ENCODE results near the gene TNP2. TPM values are rescaled to one million over a fixed set of nuclear protein-coding genes. Genes with fewer than 3 reads are reported as not detected.

The TNP2 gene
- total RNA-seq, 1 donor from 2014 or later, result not detected

DNA sequence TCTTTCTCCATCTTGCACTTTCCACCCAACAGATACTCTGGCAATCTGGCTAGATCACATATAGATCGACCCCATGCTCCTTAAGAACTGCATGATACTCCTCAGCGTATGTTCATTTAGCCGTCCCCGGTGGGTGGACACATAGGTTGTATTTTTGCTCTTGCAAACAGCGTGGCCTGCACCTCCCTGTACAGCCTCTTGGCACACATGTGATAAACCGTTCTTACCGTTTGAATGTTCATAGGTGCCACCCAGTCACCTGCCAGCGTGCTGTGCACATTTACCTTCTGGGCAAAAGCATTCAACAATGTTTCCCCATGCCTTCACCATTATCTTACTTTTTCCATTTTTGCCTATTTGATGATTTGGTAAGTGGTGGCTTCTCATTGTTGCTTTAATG lies 6.2 kb downstream of the TNP2 start:
- H3K4me3 ChIP-seq, result no peak overlapping the region
- DNase-seq (ENCODE audit: extremely low spot score in 2 of 2), result no peak
- TF ChIP-seq POLR2AphosphoS5 (IDR thresholded peaks at IDR 0.05; ENCODE audit: insufficient read depth in 1 of 2, low read depth in 1 of 2) (no peak), POLR2A (IDR thresholded peaks at IDR 0.05) (no peak)
- TF ChIP-seq, protein P1, sequence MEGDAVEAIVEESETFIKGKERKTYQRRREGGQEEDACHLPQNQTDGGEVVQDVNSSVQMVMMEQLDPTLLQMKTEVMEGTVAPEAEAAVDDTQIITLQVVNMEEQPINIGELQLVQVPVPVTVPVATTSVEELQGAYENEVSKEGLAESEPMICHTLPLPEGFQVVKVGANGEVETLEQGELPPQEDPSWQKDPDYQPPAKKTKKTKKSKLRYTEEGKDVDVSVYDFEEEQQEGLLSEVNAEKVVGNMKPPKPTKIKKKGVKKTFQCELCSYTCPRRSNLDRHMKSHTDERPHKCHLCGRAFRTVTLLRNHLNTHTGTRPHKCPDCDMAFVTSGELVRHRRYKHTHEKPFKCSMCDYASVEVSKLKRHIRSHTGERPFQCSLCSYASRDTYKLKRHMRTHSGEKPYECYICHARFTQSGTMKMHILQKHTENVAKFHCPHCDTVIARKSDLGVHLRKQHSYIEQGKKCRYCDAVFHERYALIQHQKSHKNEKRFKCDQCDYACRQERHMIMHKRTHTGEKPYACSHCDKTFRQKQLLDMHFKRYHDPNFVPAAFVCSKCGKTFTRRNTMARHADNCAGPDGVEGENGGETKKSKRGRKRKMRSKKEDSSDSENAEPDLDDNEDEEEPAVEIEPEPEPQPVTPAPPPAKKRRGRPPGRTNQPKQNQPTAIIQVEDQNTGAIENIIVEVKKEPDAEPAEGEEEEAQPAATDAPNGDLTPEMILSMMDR (IDR thresholded peaks at IDR 0.05), result no peak
- H3K4me1 ChIP-seq, result peaks cover 17% of the 10 kb centered on the region
- intact Hi-C loops (cut with DNase I), result no loop called here
- no peaks in the 10 kb centered on the region for H3K9me3 ChIP-seq
- H3K27me3 ChIP-seq, result no peaks in the 10 kb centered on the region
- H3K27ac ChIP-seq, result no peak overlapping the region
- no peaks in the 10 kb centered on the region for H3K36me3 ChIP-seq

DNA sequence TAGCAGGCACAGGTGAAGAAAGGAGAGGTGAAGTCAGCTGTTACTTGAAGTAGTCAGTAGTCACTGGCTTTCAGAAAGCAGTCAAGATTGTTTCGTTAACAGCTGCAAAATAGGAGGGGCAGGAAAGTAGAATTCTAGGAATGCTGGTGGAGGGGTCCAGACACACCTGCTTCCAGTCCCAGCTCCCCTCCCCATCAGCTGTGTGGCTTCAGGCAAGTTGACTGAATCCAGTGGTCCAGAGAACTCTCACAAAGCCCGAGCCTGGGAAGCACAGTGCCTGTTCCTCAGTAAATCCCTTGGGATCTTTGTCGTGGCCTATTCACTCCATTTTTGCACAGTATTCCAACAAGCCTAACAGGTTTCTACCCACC lies 8.5 kb downstream of the TNP2 start:
- intact Hi-C loops (cut with DNase I), result no loop called here
- no peak overlapping the region for H3K4me3 ChIP-seq
- no peak for DNase-seq (ENCODE audit: extremely low spot score in 2 of 2)
- no peaks in the 10 kb centered on the region for H3K36me3 ChIP-seq
- H3K27ac ChIP-seq, result no peak overlapping the region
- H3K9me3 ChIP-seq, result no peaks in the 10 kb centered on the region
- peaks cover 29% of the 10 kb centered on the region for H3K4me1 ChIP-seq
- TF ChIP-seq POLR2A (IDR thresholded peaks at IDR 0.05), result no peak
- no peak for TF ChIP-seq POLR2AphosphoS5 (IDR thresholded peaks at IDR 0.05; ENCODE audit: insufficient read depth in 1 of 2, low read depth in 1 of 2)
- TF ChIP-seq, protein P1 (IDR thresholded peaks at IDR 0.05), result no peak
- H3K27me3 ChIP-seq, result no peaks in the 10 kb centered on the region

DNA sequence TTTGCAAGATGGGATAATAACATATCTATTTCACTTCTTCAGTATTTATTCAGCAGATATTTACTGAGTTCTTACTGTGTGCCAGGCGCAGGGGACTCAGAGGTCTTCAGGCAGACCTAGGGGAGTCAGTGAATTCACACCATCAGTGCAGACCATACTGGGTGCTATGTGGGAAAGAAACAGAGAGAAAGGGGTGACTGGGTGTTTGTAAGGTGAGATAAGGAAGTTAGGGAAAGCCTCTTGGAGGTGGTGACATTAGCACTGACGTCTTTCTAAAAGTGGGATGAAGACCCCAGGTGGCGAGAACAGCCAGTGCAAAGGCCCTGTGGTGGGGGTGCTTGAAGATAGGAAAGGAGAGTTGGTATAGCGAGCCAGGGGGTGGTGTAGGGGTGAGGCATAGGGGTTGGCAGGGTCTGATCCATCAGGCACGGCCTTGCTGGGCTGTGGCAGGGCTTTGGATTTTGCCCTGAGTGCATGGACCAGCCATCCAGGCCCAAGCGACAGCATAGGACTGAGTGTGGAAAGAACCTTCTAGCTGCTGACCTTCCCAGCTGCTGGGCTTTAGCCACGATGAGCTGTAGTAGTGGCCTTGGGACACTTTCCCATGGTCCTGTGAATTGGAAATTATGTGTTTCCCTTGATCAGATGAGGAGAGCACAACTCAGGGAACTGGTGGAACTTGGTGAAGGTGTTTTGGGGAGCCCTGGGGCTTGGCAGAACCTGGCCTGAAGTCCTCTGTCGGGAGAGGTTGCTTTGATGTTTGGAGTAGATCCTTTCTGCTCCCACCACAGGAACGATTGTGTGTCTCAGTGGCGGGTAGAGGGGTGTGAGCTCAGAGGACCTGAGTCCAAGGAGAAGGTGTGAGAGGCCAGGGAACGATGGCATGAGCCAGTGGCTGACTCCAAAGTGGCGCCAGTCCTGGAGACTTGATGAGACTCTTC lies 9.2 kb downstream of the TNP2 start:
- no peaks in the 10 kb centered on the region for H3K36me3 ChIP-seq
- no peak for DNase-seq (ENCODE audit: extremely low spot score in 2 of 2)
- no peak overlapping the region for H3K27ac ChIP-seq
- TF ChIP-seq, protein P1 (IDR thresholded peaks at IDR 0.05), result no peak
- no peak for TF ChIP-seq POLR2A (IDR thresholded peaks at IDR 0.05)
- TF ChIP-seq POLR2AphosphoS5 (IDR thresholded peaks at IDR 0.05; ENCODE audit: insufficient read depth in 1 of 2, low read depth in 1 of 2), result no peak
- no peaks in the 10 kb centered on the region for H3K27me3 ChIP-seq
- intact Hi-C loops (cut with DNase I), result loop anchor here (5.0 to 10.0 kb wide), 2 partner anchors 97 to 705 kb away; no protein-coding TSS in a partner anchor
- H3K4me3 ChIP-seq, result no peak overlapping the region
- H3K9me3 ChIP-seq, result no peaks in the 10 kb centered on the region
- H3K4me1 ChIP-seq, result peaks cover 30% of the 10 kb centered on the region

DNA sequence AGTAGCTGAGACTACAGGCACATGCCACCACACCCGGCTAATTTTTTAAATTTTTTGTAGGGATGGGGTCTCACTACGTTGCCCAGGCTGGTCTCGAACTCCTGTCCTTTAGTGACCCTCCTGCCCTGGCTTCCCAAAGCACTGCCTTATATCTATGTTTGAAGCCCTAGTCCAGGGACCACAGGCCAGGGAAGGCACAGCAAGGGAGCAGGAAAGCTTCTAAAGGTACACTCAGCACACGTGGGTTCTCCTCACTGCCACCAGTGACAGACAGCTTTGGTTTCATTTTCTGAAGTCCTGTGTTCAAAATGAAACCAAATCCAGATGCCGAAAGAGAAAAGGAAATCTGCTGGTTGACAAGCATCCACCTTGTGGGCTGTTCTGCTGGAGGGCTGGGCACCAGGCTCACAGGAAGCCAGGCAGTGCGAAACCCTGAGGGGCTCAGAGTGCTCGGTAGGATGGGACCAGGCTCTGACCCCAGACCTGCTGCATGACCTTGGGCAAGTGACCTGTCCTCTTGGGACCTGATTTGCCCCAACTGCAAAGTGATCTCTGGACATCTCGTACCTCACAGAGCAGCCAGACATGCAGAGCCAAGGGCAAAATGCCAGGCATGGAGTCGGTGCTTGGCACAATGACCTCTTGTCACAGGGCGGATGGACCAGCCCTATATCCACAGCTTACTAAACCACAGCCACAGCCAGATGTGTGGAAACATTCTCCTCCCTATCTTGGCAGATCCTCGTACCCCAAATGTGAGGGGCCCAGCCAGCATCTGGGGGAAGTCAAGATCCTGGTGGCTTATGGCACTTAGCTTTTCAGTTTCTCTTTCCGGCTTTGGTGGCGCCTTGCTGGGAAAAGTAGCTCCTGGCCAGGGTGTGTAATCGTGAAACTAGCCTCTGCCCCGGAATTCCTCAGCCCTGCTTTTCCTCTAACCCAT lies 10.3 kb downstream of the TNP2 start:
- TF ChIP-seq POLR2A (IDR thresholded peaks at IDR 0.05) (no peak), POLR2AphosphoS5 (IDR thresholded peaks at IDR 0.05; ENCODE audit: insufficient read depth in 1 of 2, low read depth in 1 of 2) (peak in 1 of 2 donors; percentile 22)
- TF ChIP-seq, protein P1 (IDR thresholded peaks at IDR 0.05), result no peak
- intact Hi-C loops (cut with DNase I), result loop anchor here (5.0 to 10.0 kb wide), 2 partner anchors 98 to 704 kb away; no protein-coding TSS in a partner anchor
- Histone ChIP-seq H3K36me3 (no peaks in the 10 kb centered on the region), H3K4me1 (peaks cover 41% of the 10 kb centered on the region), H3K9me3 (no peaks in the 10 kb centered on the region), H3K27ac (peak overlapping the region; percentile 59), H3K27me3 (no peaks in the 10 kb centered on the region), H3K4me3 (peak overlapping the region; percentile 6 to 17)
- no peak for DNase-seq (ENCODE audit: extremely low spot score in 2 of 2)
